ENCODE results near the gene ABT1. TPM values are rescaled to one million over a fixed set of nuclear protein-coding genes. Genes with fewer than 3 reads are reported as not detected.

Gene ABT1
- total RNA-seq, 4 donors from 2014 or later = 17.4 to 30.0 (median 21.1) TPM

GRCh38 chr6:26578279-26578678 lies 18.5 kb upstream of the ABT1 start:
- peaks cover 10% of the 10 kb centered on the region for H3K4me1 ChIP-seq
- WGBS = 87% methylated on average over 6 of the region's 6 CpGs
- H3K36me3 ChIP-seq = no peaks in the 10 kb centered on the region
- no peak for TF ChIP-seq CTCF (IDR thresholded peaks at IDR 0.05)
- TF ChIP-seq EP300 (IDR thresholded peaks at IDR 0.05) = no peak
- TF ChIP-seq POLR2AphosphoS5 (IDR thresholded peaks at IDR 0.05) = no peak
- no peak for TF ChIP-seq POLR2A (IDR thresholded peaks at IDR 0.05)
- no peaks in the 10 kb centered on the region for H3K9me3 ChIP-seq
- no peak overlapping the region for H3K27ac ChIP-seq
- H3K4me3 ChIP-seq = no peak overlapping the region
- peaks cover 40% of the 10 kb centered on the region for H3K27me3 ChIP-seq
- DNase-seq (ENCODE audit: low spot score in 2 of 2) = no peak

DNA sequence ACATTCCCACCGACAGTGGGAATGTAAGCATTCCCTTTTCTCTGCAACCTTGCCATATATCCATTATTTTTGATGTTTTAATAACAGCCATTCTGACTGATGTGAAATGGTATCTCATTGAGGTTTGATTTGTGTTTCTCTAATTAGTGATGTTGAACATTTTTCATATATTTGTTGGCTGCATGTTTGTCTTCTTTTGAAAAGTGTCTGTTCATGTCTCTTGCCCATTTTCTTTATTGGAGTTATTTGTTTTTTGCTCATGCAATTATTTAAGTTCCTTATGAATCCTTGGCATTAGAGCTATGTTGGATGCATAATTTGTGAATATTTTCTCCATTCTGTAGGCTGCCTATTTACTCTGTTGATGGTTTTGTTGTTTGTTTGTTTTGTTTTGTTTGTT lies 18.0 kb upstream of the ABT1 start:
- Histone ChIP-seq H3K9me3 (no peaks in the 10 kb centered on the region), H3K4me3 (no peak overlapping the region), H3K4me1 (peaks cover 10% of the 10 kb centered on the region), H3K27me3 (peaks cover 43% of the 10 kb centered on the region), H3K36me3 (no peaks in the 10 kb centered on the region), H3K27ac (no peak overlapping the region)
- WGBS = 97% methylated on average over 1 of the region's 1 CpG
- no peak for TF ChIP-seq POLR2A (IDR thresholded peaks at IDR 0.05)
- no peak for TF ChIP-seq CTCF (IDR thresholded peaks at IDR 0.05)
- no peak for TF ChIP-seq POLR2AphosphoS5 (IDR thresholded peaks at IDR 0.05)
- TF ChIP-seq EP300 (IDR thresholded peaks at IDR 0.05) = no peak
- no peak for DNase-seq (ENCODE audit: low spot score in 2 of 2)

DNA sequence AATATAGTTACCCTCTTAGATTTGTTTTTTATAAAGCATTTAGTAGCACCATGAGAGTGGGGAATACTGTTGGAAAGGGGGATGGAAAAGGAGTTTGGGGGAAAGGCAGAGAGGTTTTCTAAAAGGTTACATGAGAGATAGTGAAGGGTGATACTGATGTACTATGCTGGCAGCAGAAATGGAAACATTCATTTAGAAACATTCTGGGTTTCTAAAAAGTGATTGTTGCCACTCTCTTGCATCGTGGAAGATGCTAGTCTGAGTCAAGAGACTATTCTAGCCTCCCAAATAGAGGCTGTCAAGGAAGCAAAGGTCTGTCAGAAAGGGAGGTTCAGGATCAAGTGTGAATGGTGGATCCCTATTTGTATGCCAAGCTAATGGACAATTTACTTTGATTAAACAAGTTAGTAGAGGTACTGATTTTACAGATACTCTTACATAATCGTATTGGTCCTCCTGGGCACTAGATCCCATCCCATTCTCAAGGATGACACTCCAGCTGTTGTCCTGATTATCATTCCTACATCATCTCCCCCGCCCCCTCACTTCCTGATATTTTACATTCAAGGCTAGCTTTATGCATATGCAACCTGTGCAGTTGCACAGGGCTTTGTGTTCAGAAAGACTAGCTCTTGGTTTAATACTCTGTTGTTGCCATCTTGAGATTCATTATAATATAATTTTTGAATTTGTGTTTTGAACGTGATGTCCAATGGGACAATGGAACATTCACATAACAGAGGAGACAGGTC lies 15.4 kb upstream of the ABT1 start:
- peaks cover 57% of the 10 kb centered on the region for H3K27me3 ChIP-seq
- WGBS = 63% methylated on average over 4 of the region's 4 CpGs
- H3K9me3 ChIP-seq = no peaks in the 10 kb centered on the region
- TF ChIP-seq EP300 (IDR thresholded peaks at IDR 0.05) (no peak), CTCF (IDR thresholded peaks at IDR 0.05) (no peak), POLR2AphosphoS5 (IDR thresholded peaks at IDR 0.05) (no peak), POLR2A (IDR thresholded peaks at IDR 0.05) (no peak)
- no peaks in the 10 kb centered on the region for H3K36me3 ChIP-seq
- no peak for DNase-seq (ENCODE audit: low spot score in 2 of 2)
- peaks cover 10% of the 10 kb centered on the region for H3K4me1 ChIP-seq
- no peak overlapping the region for H3K27ac ChIP-seq
- no peak overlapping the region for H3K4me3 ChIP-seq

DNA sequence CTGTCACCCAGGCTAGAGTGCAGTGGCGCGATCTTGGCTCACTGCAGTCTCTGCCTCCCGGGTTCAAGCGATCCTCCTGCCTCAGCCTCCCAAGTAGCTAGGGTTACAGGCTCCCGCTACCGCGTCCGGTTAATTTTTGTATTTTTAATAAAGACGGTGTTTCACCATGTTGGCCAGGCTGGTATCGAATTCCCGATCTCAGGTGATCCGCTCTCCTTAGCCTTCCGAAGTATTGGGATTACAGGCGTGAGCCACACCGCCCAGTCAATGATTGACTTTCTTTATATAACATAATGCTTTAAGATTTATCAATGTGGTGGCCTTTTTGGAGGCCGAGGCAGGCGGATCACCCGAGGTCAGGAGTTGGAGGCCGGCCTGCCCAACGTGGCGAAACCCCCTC lies 7.8 kb upstream of the ABT1 start:
- no peak overlapping the region for H3K4me3 ChIP-seq
- H3K9me3 ChIP-seq = no peaks in the 10 kb centered on the region
- TF ChIP-seq CTCF (IDR thresholded peaks at IDR 0.05) (no peak), EP300 (IDR thresholded peaks at IDR 0.05) (no peak), POLR2A (IDR thresholded peaks at IDR 0.05) (no peak), POLR2AphosphoS5 (IDR thresholded peaks at IDR 0.05) (no peak)
- no peak for DNase-seq (ENCODE audit: low spot score in 2 of 2)
- WGBS = 95% methylated on average over 21 of the region's 21 CpGs
- H3K36me3 ChIP-seq = no peaks in the 10 kb centered on the region
- no peak overlapping the region for H3K27ac ChIP-seq
- H3K4me1 ChIP-seq = no peaks in the 10 kb centered on the region
- peaks cover 51% of the 10 kb centered on the region for H3K27me3 ChIP-seq

DNA sequence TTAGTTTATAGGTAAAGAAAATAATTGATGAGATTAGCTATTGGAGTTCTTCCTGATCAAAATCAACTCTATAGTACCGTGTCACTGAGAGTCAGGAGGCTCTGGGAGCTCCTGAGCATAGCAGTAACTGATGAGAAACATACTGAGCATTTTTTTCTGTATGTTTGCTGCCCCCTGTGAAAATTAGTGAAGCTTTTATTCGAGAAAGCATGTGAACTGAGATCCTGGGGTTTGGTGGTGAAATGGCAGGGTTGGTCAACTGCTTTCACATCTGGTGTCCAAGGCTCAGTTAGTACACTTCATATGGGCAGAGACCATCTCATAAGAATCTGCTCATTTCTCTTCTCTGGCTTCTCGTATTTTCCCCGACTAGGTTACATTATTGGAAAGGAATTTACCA lies 4.1 kb upstream of the ABT1 start:
- no peak for DNase-seq (ENCODE audit: low spot score in 2 of 2)
- H3K9me3 ChIP-seq = no peaks in the 10 kb centered on the region
- H3K4me1 ChIP-seq = peaks cover 18% of the 10 kb centered on the region
- H3K27me3 ChIP-seq = peaks cover 36% of the 10 kb centered on the region
- TF ChIP-seq POLR2A (IDR thresholded peaks at IDR 0.05) (no peak), EP300 (IDR thresholded peaks at IDR 0.05) (no peak), POLR2AphosphoS5 (IDR thresholded peaks at IDR 0.05) (no peak), CTCF (IDR thresholded peaks at IDR 0.05) (no peak)
- WGBS = 53% methylated on average over 4 of the region's 4 CpGs
- no peak overlapping the region for H3K27ac ChIP-seq
- H3K4me3 ChIP-seq = no peak overlapping the region
- H3K36me3 ChIP-seq = no peaks in the 10 kb centered on the region

All from suprapubic skin (tissue), 4 donors.